Measurements from ENCODE around the gene GRHPR. TPM values are rescaled to one million over a fixed set of nuclear protein-coding genes. Genes with fewer than 3 reads are reported as not detected.
"Not testable (repeated sequence)": the region's sequence is repeated elsewhere in the genome, so short reads cannot be mapped to it uniquely, and the experiment has no call there.

GRHPR gene
- total RNA-seq, 1 donor from 2014 or later, result 84.3 TPM

GRCh38 chr9:37390759-37391158 lies 31.7 kb upstream of the GRHPR start:
- no peaks in the 10 kb centered on the region for H3K9me3 Mint-ChIP-seq (ENCODE audit: low read depth)
- TF ChIP-seq CTCF (IDR thresholded peaks at IDR 0.05), result peak; percentile 50

GRCh38 chr9:37392272-37392671 lies 30.2 kb upstream of the GRHPR start:
- no peak for TF ChIP-seq CTCF (IDR thresholded peaks at IDR 0.05)
- DNase-seq (ENCODE audit: low spot score), result no peak
- Mint-ChIP-seq H3K4me1 (ENCODE audit: low read depth) (no peaks in the 10 kb centered on the region), H3K27ac (ENCODE audit: unreplicated experiment) (no peak overlapping the region), H3K4me3 (ENCODE audit: unreplicated experiment) (no peak overlapping the region), H3K27me3 (ENCODE audit: low read depth) (peaks cover 6% of the 10 kb centered on the region), H3K9me3 (ENCODE audit: low read depth) (no peaks in the 10 kb centered on the region), H3K36me3 (ENCODE audit: low read depth) (no peaks in the 10 kb centered on the region)

More at GRCh38 chr9:37390759-37391158, 31.7 kb upstream of the GRHPR start:
- H3K4me3 Mint-ChIP-seq (ENCODE audit: unreplicated experiment), result no peak overlapping the region
- DNase-seq (ENCODE audit: low spot score), result no peak
- H3K27me3 Mint-ChIP-seq (ENCODE audit: low read depth), result peaks cover 6% of the 10 kb centered on the region
- no peak overlapping the region for H3K27ac Mint-ChIP-seq (ENCODE audit: unreplicated experiment)
- H3K4me1 Mint-ChIP-seq (ENCODE audit: low read depth), result no peaks in the 10 kb centered on the region
- no peaks in the 10 kb centered on the region for H3K36me3 Mint-ChIP-seq (ENCODE audit: low read depth)

- Mint-ChIP-seq H3K36me3 (ENCODE audit: low read depth) (no peaks in the 10 kb centered on the region), H3K4me1 (ENCODE audit: low read depth) (no peaks in the 10 kb centered on the region), H3K27me3 (ENCODE audit: low read depth) (peaks cover 6% of the 10 kb centered on the region), H3K27ac (ENCODE audit: unreplicated experiment) (no peak overlapping the region), H3K4me3 (ENCODE audit: unreplicated experiment) (no peak overlapping the region), H3K9me3 (ENCODE audit: low read depth) (no peaks in the 10 kb centered on the region)
- no peak for TF ChIP-seq CTCF (IDR thresholded peaks at IDR 0.05)
- no peak for DNase-seq (ENCODE audit: low spot score)
Measured at GRCh38 chr9:37395229-37395628, 27.3 kb upstream of the GRHPR start.

GRCh38 chr9:37395663-37396062 lies 26.8 kb upstream of the GRHPR start:
- no peaks in the 10 kb centered on the region for H3K4me1 Mint-ChIP-seq (ENCODE audit: low read depth)
- DNase-seq (ENCODE audit: low spot score), result no peak
- no peaks in the 10 kb centered on the region for H3K9me3 Mint-ChIP-seq (ENCODE audit: low read depth)
- H3K36me3 Mint-ChIP-seq (ENCODE audit: low read depth), result no peaks in the 10 kb centered on the region
- TF ChIP-seq CTCF (IDR thresholded peaks at IDR 0.05), result no peak
- peaks cover 6% of the 10 kb centered on the region for H3K27me3 Mint-ChIP-seq (ENCODE audit: low read depth)
- H3K4me3 Mint-ChIP-seq (ENCODE audit: unreplicated experiment), result no peak overlapping the region
- H3K27ac Mint-ChIP-seq (ENCODE audit: unreplicated experiment), result no peak overlapping the region

- H3K9me3 Mint-ChIP-seq (ENCODE audit: low read depth); H3K27me3 Mint-ChIP-seq (ENCODE audit: low read depth); DNase-seq (ENCODE audit: low spot score); H3K4me1 Mint-ChIP-seq (ENCODE audit: low read depth); H3K27ac Mint-ChIP-seq (ENCODE audit: unreplicated experiment); H3K36me3 Mint-ChIP-seq (ENCODE audit: low read depth); H3K4me3 Mint-ChIP-seq (ENCODE audit: unreplicated experiment): not testable (repeated sequence)
Measured at GRCh38 chr9:37397948-37398347, 24.5 kb upstream of the GRHPR start.

- no peak for TF ChIP-seq CTCF (IDR thresholded peaks at IDR 0.05)
- Mint-ChIP-seq H3K4me3 (ENCODE audit: unreplicated experiment) (no peak overlapping the region), H3K9me3 (ENCODE audit: low read depth) (no peaks in the 10 kb centered on the region), H3K27ac (ENCODE audit: unreplicated experiment) (no peak overlapping the region), H3K4me1 (ENCODE audit: low read depth) (no peaks in the 10 kb centered on the region), H3K27me3 (ENCODE audit: low read depth) (peaks cover 6% of the 10 kb centered on the region), H3K36me3 (ENCODE audit: low read depth) (no peaks in the 10 kb centered on the region)
- no peak for DNase-seq (ENCODE audit: low spot score)
Measured at GRCh38 chr9:37398464-37399025, 24.0 kb upstream of the GRHPR start.
